ENCODE measurements around the gene SLC9A8. TPM values are rescaled to one million over a fixed set of nuclear protein-coding genes. Genes with fewer than 3 reads are reported as not detected.

The SLC9A8 gene
- total RNA-seq, 1 experiment from 2014 or later = 6.7 TPM

- TF ChIP-seq ATF3 (IDR thresholded peaks at IDR 0.05) = no peak
- peak; percentile 15 for TF ChIP-seq YY1 (IDR thresholded peaks at IDR 0.05; ENCODE audit: extremely low read depth, insufficient replicate concordance, low read depth, low read length)
Measured at GRCh38 chr20:49928411-49929141, 115.9 kb downstream of the SLC9A8 start (continued).

GRCh38 chr20:49929142-49929494, 116.5 kb downstream of the SLC9A8 start:
- no peaks in the 10 kb centered on the region for H3K9me3 ChIP-seq (ENCODE audit: control insufficient read depth in 1 of 2, insufficient read depth in 1 of 2, low read depth in 1 of 2, low read length in 2 of 2)
- H3K27me3 ChIP-seq (ENCODE audit: insufficient read depth, low read length) = no peaks in the 10 kb centered on the region
- H3K4me3 ChIP-seq (replicated peaks in 1 of 2; ENCODE audit: low read depth in 1 of 2, low read length in 2 of 2) = no peak overlapping the region
- no TSS peak for BruUV-seq (replicated peaks)
- ChIA-PET CTCF (no interaction called here), POLR2A (no interaction called here), RAD21 (ENCODE audit: low non-redundant PET in 1 of 2, low total read pairs in 2 of 2, uncharacterized antibody in 2 of 2, unreplicated experiment in 2 of 2) (no interaction called here)
- no peaks in the 10 kb centered on the region for H3K9me2 ChIP-seq (ENCODE audit: insufficient read depth)
- peaks cover 7 to 10% of the 10 kb centered on the region in 2 experiments; a peak in 3 of 4 replicates for H3K4me1 ChIP-seq (ENCODE audit: control insufficient read depth in 1 of 2, insufficient read depth in 2 of 2, low read length in 2 of 2)
- no peak overlapping the region for H3K27ac ChIP-seq (ENCODE audit: low read depth, low read length)
- no peaks in the 10 kb centered on the region for H4K20me1 ChIP-seq (ENCODE audit: insufficient read depth)
- H3K4me2 ChIP-seq (ENCODE audit: low read length) = peak overlapping the region; percentile 57; the same call in 1 of the 2 replicates
- no peak overlapping the region for H3K9ac ChIP-seq (ENCODE audit: low read length)
- DNase-seq (ENCODE audit: low read depth, low spot score) (no peak), ATAC-seq (no peak)
- H3K36me3 ChIP-seq (ENCODE audit: control insufficient read depth in 1 of 2, insufficient read depth in 2 of 2, low read length in 2 of 2) = no peaks in the 10 kb centered on the region
- intact Hi-C loops (cut with micrococcal nuclease) = no loop called here
- H2AFZ ChIP-seq (ENCODE audit: low read depth, low read length, poor library complexity, severe bottlenecking) = peak overlapping the region; percentile 53
- H3K79me2 ChIP-seq (ENCODE audit: insufficient read depth, low read length) = no peaks in the 10 kb centered on the region
- TF ChIP-seq CEBPB (IDR thresholded peaks at IDR 0.05; ENCODE audit: low read depth) (no peak), RAD21 (IDR thresholded peaks at IDR 0.05; ENCODE audit: low read depth) (no peak), CTCF (IDR thresholded peaks at IDR 0.05 in 2 of 3, conservative IDR thresholded peaks at IDR 0.05 in 1 of 3; ENCODE audit: borderline replicate concordance in 1 of 3, insufficient read depth in 1 of 3, low read depth in 2 of 3, low read length in 2 of 3) (no peak), TCF7L2 (IDR thresholded peaks at IDR 0.05; ENCODE audit: borderline replicate concordance, extremely low read depth, insufficient read depth, insufficient read length) (no peak), SP1 (IDR thresholded peaks at IDR 0.05; ENCODE audit: low read depth) (no peak), POLR2AphosphoS5 (IDR thresholded peaks at IDR 0.05; ENCODE audit: low read depth, low read length) (no peak), EZH2phosphoT487 (IDR thresholded peaks at IDR 0.05; ENCODE audit: borderline replicate concordance) (no peak), REST (IDR thresholded peaks at IDR 0.05; ENCODE audit: low read depth) (no peak), EGR1 (IDR thresholded peaks at IDR 0.05; ENCODE audit: low read depth) (no peak), CBX3 (IDR thresholded peaks at IDR 0.05; ENCODE audit: low read depth) (no peak), ZFX (IDR thresholded peaks at IDR 0.05) (no peak), SIN3A (IDR thresholded peaks at IDR 0.05; ENCODE audit: low read depth) (no peak), POLR2A (IDR thresholded peaks at IDR 0.05; ENCODE audit: borderline replicate concordance, extremely low read depth, insufficient read depth, insufficient read length) (no peak), ATF3 (IDR thresholded peaks at IDR 0.05) (no peak), YY1 (IDR thresholded peaks at IDR 0.05; ENCODE audit: extremely low read depth, insufficient replicate concordance, low read depth, low read length) (no peak), SRF (IDR thresholded peaks at IDR 0.05; ENCODE audit: low read depth) (no peak)
- TF ChIP-seq, protein P1, sequence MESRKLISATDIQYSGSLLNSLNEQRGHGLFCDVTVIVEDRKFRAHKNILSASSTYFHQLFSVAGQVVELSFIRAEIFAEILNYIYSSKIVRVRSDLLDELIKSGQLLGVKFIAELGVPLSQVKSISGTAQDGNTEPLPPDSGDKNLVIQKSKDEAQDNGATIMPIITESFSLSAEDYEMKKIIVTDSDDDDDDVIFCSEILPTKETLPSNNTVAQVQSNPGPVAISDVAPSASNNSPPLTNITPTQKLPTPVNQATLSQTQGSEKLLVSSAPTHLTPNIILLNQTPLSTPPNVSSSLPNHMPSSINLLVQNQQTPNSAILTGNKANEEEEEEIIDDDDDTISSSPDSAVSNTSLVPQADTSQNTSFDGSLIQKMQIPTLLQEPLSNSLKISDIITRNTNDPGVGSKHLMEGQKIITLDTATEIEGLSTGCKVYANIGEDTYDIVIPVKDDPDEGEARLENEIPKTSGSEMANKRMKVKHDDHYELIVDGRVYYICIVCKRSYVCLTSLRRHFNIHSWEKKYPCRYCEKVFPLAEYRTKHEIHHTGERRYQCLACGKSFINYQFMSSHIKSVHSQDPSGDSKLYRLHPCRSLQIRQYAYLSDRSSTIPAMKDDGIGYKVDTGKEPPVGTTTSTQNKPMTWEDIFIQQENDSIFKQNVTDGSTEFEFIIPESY (IDR thresholded peaks at IDR 0.05; ENCODE audit: extremely low read depth, insufficient replicate concordance, low read length) = no peak
